Kidney (tissue), 14 donors: ENCODE results near the gene GRIA4. TPM values are rescaled to one million over a fixed set of nuclear protein-coding genes. Genes with fewer than 3 reads are reported as not detected.

Experiments used
- DNase-seq, 5 donors: peaks; one replicate each; pipeline ENCODE4 v3.0.0-alpha.2; 2013 to 2020
- FAIRE-seq: peaks from 2 replicates; lab custom pipeline; 2012; peaks lifted over from hg19 to GRCh38; lab: Jason Lieb, UNC
- H3K27ac ChIP-seq, 2 donors: one replicate each; pipeline ENCODE4 v1.7.0; 2013; ENCODE audit warnings: low read depth in 2 of 2, low read length in 2 of 2, inconsistent platforms in 1 of 2
- H3K27me3 ChIP-seq: one replicate; pipeline ENCODE4 v1.7.1; 2013; ENCODE audit warnings: low read length, inconsistent platforms; ENCODE audit not compliant: control insufficient read depth, insufficient read depth
- H3K36me3 ChIP-seq, 3 donors: one replicate each; pipeline versions ENCODE4 v1.7.0 to v1.7.1; 2013; ENCODE audit warnings: low read length in 3 of 3, control low read depth in 1 of 3, inconsistent platforms in 1 of 3; ENCODE audit not compliant: insufficient read depth in 3 of 3, control insufficient read depth in 2 of 3
- H3K4me1 ChIP-seq, 3 donors: one replicate each; pipeline versions ENCODE4 v1.7.0 to v1.7.1; 2013; ENCODE audit warnings: low read length in 3 of 3, inconsistent platforms in 1 of 3, low read depth in 1 of 3; ENCODE audit not compliant: control insufficient read depth in 2 of 3, insufficient read depth in 2 of 3
- H3K4me3 ChIP-seq, 3 donors: one replicate each; pipeline versions ENCODE4 v1.7.0 to v1.8.1; 2013; ENCODE audit warnings: low read length in 3 of 3, control low read depth in 1 of 3, inconsistent platforms in 1 of 3
- H3K9ac ChIP-seq, 3 donors: one replicate each; pipeline versions ENCODE4 v1.7.0 to v1.7.1; 2013; ENCODE audit warnings: low read length in 3 of 3, control low read depth in 1 of 3, inconsistent platforms in 1 of 3
- H3K9me3 ChIP-seq, 3 donors: one replicate each; pipeline versions ENCODE4 v1.7.0 to v1.7.1; 2013; ENCODE audit warnings: low read length in 3 of 3, control low read depth in 1 of 3, inconsistent platforms in 1 of 3; ENCODE audit not compliant: control insufficient read depth in 2 of 3, insufficient read depth in 1 of 3
- CTCF ChIP-seq: IDR thresholded peaks from 3 replicates; pipeline ENCODE4 v1.5.1; 2012; ENCODE audit warnings: mild to moderate bottlenecking, moderate library complexity, borderline replicate concordance; ENCODE audit not compliant: insufficient read depth; ENCODE audit errors: extremely low read depth
- intact Hi-C: fragments of 100-400 bp; cut with DNase I; formaldehyde crosslinking; loops from one replicate; pipeline ENCODE4 v1.11.1; 2022
- polyA plus RNA-seq: library from polyadenylated mRNA; stranded (reverse); fragments of 350-450 nt; fragmentation: Illumina TruSeq; extraction: RNeasy Lipid Tissue Mini Kit (QIAGEN cat#74804); gene quantifications from one replicate; pipeline ENCODE4 v1.2.3, GENCODE V29; 2014; ENCODE audit warnings: low read depth, low replicate concordance; ENCODE audit not compliant: insufficient read depth
- total RNA-seq: library from RNA; stranded (reverse); fragmentation: NEBNext Ultra II Directional; extraction: Animal tissue kit (Norgen Biotek cat#: 25700); gene quantifications from one replicate; pipeline ENCODE4 v1.2.1, GENCODE V29; 2021
- donor health status: control.
- donor health status: control.
- donor health status: control.
- donor health status: control.
- donor health status: control.
- donor health status: DM: yes; HTN: yes; CAD: no.
- donor health status: Normal renal cell carcinoma (clear cell type).

Gene GRIA4
- total and polyA plus RNA-seq, 2 donors from 2014 or later = 0.45 TPM; not detected in 1

GRCh38 chr11:105867742-105868141, 257.9 kb downstream of the GRIA4 start:
- intact Hi-C loops = no loop called here
- H3K9ac ChIP-seq = no peak overlapping the region
- no peak overlapping the region for H3K4me3 ChIP-seq
- DNase-seq (no peak), FAIRE-seq (no peak)
- no peaks in the 10 kb centered on the region for H3K36me3 ChIP-seq
- TF ChIP-seq CTCF = no peak
- H3K4me1 ChIP-seq = no peaks in the 10 kb centered on the region
- no peaks in the 10 kb centered on the region for H3K9me3 ChIP-seq
- H3K27ac ChIP-seq = no peak overlapping the region
- no peaks in the 10 kb centered on the region for H3K27me3 ChIP-seq

- H3K4me1 ChIP-seq = no peaks in the 10 kb centered on the region
- no peak overlapping the region for H3K27ac ChIP-seq
- no peak for DNase-seq
- intact Hi-C loops = no loop called here
- no peak overlapping the region for H3K4me3 ChIP-seq
- H3K27me3 ChIP-seq = no peaks in the 10 kb centered on the region
- TF ChIP-seq CTCF = no peak
- no peaks in the 10 kb centered on the region for H3K36me3 ChIP-seq
- FAIRE-seq = no peak
- no peaks in the 10 kb centered on the region for H3K9me3 ChIP-seq
- no peak overlapping the region for H3K9ac ChIP-seq
Observed at GRCh38 chr11:105868762-105869285, 259.0 kb downstream of the GRIA4 start.

GRCh38 chr11:105870516-105871113, 260.7 kb downstream of the GRIA4 start:
- no peaks in the 10 kb centered on the region for H3K9me3 ChIP-seq
- H3K9ac ChIP-seq = no peak overlapping the region
- H3K4me3 ChIP-seq = no peak overlapping the region
- intact Hi-C loops = no loop called here
- H3K27ac ChIP-seq = no peak overlapping the region
- FAIRE-seq (no peak), DNase-seq (no peak)
- no peak for TF ChIP-seq CTCF
- no peaks in the 10 kb centered on the region for H3K4me1 ChIP-seq
- H3K27me3 ChIP-seq = no peaks in the 10 kb centered on the region
- no peaks in the 10 kb centered on the region for H3K36me3 ChIP-seq
